DOHH2 (cell line): Measurements from ENCODE around the gene BBS9.

ENCODE experiments used
- H3F3A ChIP-seq: fragments of 200-600 bp; sonication (generic), shearing (Covaris generic); 2 replicates; pipeline ENCODE4 v1.6.0; 2016; ENCODE audit warnings: antibody characterized with exemption, mild to moderate bottlenecking; ENCODE audit not compliant: control insufficient read depth, insufficient read depth
- H3K27ac ChIP-seq: fragments of 200-600 bp; sonication (generic); 2 replicates; pipeline ENCODE4 v1.5.1; 2014; ENCODE audit warnings: low read depth, mild to moderate bottlenecking, low read length, moderate library complexity
- H3K27me3 ChIP-seq: fragments of 200-600 bp; sonication (generic); 2 replicates; pipeline ENCODE4 v1.6.1; 2014; ENCODE audit warnings: mild to moderate bottlenecking, low read length, mixed read lengths; ENCODE audit not compliant: control insufficient read depth
- H3K36me3 ChIP-seq: fragments of 200-600 bp; sonication (generic); 2 replicates; pipeline ENCODE4 v1.6.1; 2014; ENCODE audit warnings: mild to moderate bottlenecking, low read length, moderate library complexity, mixed read lengths; ENCODE audit not compliant: control insufficient read depth
- H3K4me1 ChIP-seq: fragments of 200-600 bp; sonication (generic); 2 replicates; pipeline ENCODE4 v1.6.1; 2014; ENCODE audit warnings: mild to moderate bottlenecking, low read length, mixed read lengths; ENCODE audit not compliant: control insufficient read depth
- H3K4me2 ChIP-seq: fragments of 200-600 bp; sonication (generic); 2 replicates; pipeline ENCODE4 v1.6.0; 2014; ENCODE audit warnings: mild to moderate bottlenecking, low read length, moderate library complexity
- H3K4me3 ChIP-seq: fragments of 200-600 bp; sonication (generic); 2 replicates; pipeline ENCODE4 v1.5.1; 2014; ENCODE audit warnings: mild to moderate bottlenecking, low read length, mixed read lengths
- H3K79me2 ChIP-seq: fragments of 200-600 bp; sonication (generic); 2 replicates; pipeline ENCODE4 v1.6.1; 2014; ENCODE audit warnings: mild to moderate bottlenecking, low read length, mixed read lengths; ENCODE audit not compliant: control insufficient read depth
- H3K9me2 ChIP-seq: fragments of 200-600 bp; sonication (generic); replicated peaks from 2 replicates; pipeline ENCODE4 v1.6.1; 2014; ENCODE audit warnings: mild to moderate bottlenecking, low read length, mixed read lengths; ENCODE audit not compliant: control insufficient read depth
- H3K9me3 ChIP-seq: fragments of 200-600 bp; sonication (generic); 2 replicates; pipeline ENCODE4 v1.6.1; 2014; ENCODE audit warnings: antibody characterized with exemption, low read length, mixed read lengths; ENCODE audit not compliant: control insufficient read depth, insufficient read depth
- H4K20me1 ChIP-seq: fragments of 200-600 bp; sonication (generic); 2 replicates; pipeline ENCODE4 v1.6.0; 2014; ENCODE audit warnings: low read depth, mild to moderate bottlenecking, antibody characterized with exemption, low read length, moderate library complexity; ENCODE audit not compliant: control insufficient read depth, insufficient read depth
- EZH2phosphoT487 ChIP-seq: fragments of 200-600 bp; sonication (generic); IDR thresholded peaks from 2 replicates; pipeline ENCODE4 v1.6.1; 2017; ENCODE audit warnings: borderline replicate concordance, mild to moderate bottlenecking, antibody characterized with exemption, low read length, moderate library complexity, mixed read lengths
- TF ChIP-seq, protein P1 (sequence below): fragments of 200-600 bp; sonication (generic); IDR thresholded peaks from one replicate; pipeline ENCODE4 v1.5.1; 2014; ENCODE audit warnings: antibody characterized with exemption, mild to moderate bottlenecking, low read depth, low read length; ENCODE audit not compliant: poor library complexity, severe bottlenecking

BBS9 gene

DNA sequence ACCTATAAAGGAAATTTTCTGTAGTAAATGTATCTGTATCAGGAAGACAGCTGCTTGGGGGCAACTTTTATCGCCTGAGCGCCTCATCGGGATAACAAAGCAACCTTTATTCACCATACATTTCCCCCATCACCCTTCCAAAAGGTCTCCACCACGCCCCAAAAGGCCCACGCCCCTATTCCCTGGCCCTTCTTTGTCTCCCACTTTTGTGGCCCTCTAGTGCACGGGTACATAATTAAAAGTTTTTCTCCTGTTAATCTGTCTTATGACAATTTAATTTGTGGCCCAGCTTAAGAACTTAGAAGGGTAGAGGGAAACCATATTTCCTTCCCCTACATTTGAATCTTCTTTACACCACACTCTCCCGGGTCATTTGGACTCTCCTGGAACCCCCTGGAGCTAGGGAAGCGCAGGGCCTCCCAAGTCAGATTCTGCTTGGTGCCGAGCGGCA, 20.8 kb upstream of the BBS9 start:
- peaks cover 22% of the 10 kb centered on the region for H3K27me3 ChIP-seq
- H3K4me1 ChIP-seq = peaks cover 26% of the 10 kb centered on the region
- H3K9me3 ChIP-seq = no peaks in the 10 kb centered on the region
- peak overlapping the region; percentile 10 for H3K27ac ChIP-seq
- no peaks in the 10 kb centered on the region for H3K9me2 ChIP-seq
- peaks cover 9% of the 10 kb centered on the region; the same call in 1 of the 2 replicates for H3F3A ChIP-seq
- peaks cover 20% of the 10 kb centered on the region for H4K20me1 ChIP-seq
- H3K36me3 ChIP-seq = peaks cover 2% of the 10 kb centered on the region
- TF ChIP-seq EZH2phosphoT487 = no peak
- TF ChIP-seq, protein P1, sequence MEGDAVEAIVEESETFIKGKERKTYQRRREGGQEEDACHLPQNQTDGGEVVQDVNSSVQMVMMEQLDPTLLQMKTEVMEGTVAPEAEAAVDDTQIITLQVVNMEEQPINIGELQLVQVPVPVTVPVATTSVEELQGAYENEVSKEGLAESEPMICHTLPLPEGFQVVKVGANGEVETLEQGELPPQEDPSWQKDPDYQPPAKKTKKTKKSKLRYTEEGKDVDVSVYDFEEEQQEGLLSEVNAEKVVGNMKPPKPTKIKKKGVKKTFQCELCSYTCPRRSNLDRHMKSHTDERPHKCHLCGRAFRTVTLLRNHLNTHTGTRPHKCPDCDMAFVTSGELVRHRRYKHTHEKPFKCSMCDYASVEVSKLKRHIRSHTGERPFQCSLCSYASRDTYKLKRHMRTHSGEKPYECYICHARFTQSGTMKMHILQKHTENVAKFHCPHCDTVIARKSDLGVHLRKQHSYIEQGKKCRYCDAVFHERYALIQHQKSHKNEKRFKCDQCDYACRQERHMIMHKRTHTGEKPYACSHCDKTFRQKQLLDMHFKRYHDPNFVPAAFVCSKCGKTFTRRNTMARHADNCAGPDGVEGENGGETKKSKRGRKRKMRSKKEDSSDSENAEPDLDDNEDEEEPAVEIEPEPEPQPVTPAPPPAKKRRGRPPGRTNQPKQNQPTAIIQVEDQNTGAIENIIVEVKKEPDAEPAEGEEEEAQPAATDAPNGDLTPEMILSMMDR = peak; percentile 41
- H3K4me2 ChIP-seq = peak overlapping the region; percentile 77
- H3K79me2 ChIP-seq = peaks cover 53% of the 10 kb centered on the region
- peak overlapping the region; percentile 72 for H3K4me3 ChIP-seq

DNA sequence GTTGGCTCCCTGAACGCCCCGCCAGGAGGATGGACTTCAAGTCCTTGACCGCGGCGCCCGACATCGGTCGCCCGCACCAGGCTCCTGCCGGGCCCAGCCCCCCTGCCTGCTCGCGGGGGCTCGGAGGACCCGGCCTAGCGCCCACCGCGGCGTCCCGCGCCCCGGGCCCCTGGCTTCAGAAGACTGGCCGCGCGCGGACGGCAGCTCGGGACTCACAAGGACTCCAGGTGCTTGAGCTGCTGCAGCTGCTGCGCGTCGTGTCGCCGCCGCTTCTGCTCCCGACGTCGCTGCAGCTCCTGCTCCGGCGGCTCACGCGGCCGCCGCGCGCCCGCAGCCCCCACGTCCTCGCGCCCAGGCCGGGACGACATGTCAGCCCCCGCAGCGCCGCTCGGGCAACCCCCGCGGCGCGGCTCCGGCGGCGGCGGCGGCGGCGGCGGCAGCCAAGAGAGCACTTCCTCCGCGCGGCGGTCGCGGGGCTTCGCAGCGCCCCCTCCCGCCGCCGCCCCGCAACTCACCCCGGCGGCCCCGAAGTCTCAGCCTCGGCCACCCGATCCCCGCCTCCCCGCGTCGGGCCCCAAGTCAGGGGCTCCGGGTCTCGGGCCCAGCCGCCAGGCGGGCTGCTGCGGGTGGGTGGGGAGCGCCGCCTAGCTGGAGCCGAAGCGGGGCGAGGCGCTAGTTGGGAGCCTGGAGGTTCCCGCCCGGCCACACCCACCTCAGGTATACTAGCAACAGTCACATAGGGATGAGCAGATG, 20.2 kb upstream of the BBS9 start, which contains the start of gene RP9:
TSS of gene RP9 (minus strand) at position 400 of the 753 bp plus-strand sequence. CDS start at position 368, 32 bp downstream.
- Histone ChIP-seq H3K9me2 (no peaks in the 10 kb centered on the region), H3K4me3 (peak within 1 kb of the TSS; percentile 77), H3K4me1 (peaks cover 26% of the 10 kb centered on the region), H3F3A (peaks cover 9% of the 10 kb centered on the region; the same call in 1 of the 2 replicates), H3K79me2 (peaks cover 48% of the 10 kb centered on the region), H4K20me1 (peaks cover 20% of the 10 kb centered on the region), H3K27ac (peak within 1 kb of the TSS; percentile 10), H3K27me3 (peaks cover 22% of the 10 kb centered on the region), H3K4me2 (peak within 1 kb of the TSS; percentile 77), H3K36me3 (no peaks in the 10 kb centered on the region; the same call in 1 of the 2 replicates), H3K9me3 (no peaks in the 10 kb centered on the region)
- TF ChIP-seq, protein P1 = peak; percentile 71
- TF ChIP-seq EZH2phosphoT487 = no peak

DNA sequence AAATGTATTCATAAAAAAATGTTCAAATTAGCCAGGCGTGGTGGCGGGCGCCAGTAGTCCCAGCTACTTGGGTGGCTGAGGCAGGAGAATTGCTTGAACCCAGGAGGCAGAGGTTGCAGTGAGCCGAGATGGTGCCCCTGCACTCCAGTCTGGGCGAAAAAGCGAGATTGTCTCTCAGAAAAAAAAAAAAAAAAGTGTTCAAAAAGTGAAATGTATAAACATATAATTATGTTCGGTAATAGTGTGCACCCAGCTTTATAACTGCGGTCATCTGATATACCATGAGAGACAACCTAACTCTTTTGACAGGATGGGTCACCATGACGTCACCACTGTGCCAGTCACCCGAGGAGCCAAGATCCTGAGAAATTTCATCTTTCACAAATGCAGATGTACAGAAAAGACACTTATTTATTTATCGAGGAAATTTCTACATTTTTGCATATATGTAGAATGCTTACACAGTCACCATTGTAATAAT, 19.6 kb upstream of the BBS9 start:
- TF ChIP-seq, protein P1 = no peak
- TF ChIP-seq EZH2phosphoT487 = no peak
- peak overlapping the region; percentile 77 for H3K4me3 ChIP-seq
- peaks cover 28% of the 10 kb centered on the region for H3K27me3 ChIP-seq
- peaks cover 42% of the 10 kb centered on the region for H3K79me2 ChIP-seq
- peaks cover 26% of the 10 kb centered on the region for H3K4me1 ChIP-seq
- H3K36me3 ChIP-seq = no peaks in the 10 kb centered on the region; the same call in 1 of the 2 replicates
- peaks cover 9% of the 10 kb centered on the region; the same call in 1 of the 2 replicates for H3F3A ChIP-seq
- H3K9me3 ChIP-seq = no peaks in the 10 kb centered on the region
- no peak overlapping the region for H3K27ac ChIP-seq
- peak overlapping the region; percentile 64 for H3K4me2 ChIP-seq
- no peaks in the 10 kb centered on the region for H3K9me2 ChIP-seq
- H4K20me1 ChIP-seq = peaks cover 20% of the 10 kb centered on the region
